ENCODE measurements around the gene TMEM247.

Gene TMEM247

GRCh38 chr2:46488389-46488788 is 9.0 kb downstream of the TMEM247 start:
- no peak for DNase-seq (ENCODE audit: low read depth in 2 of 2)

GRCh38 chr2:46489423-46490174 is 10.2 kb downstream of the TMEM247 start:
- DNase-seq (ENCODE audit: low read depth in 2 of 2), result no peak

- no peak for DNase-seq (ENCODE audit: low read depth in 2 of 2)
These were observed 11.3 kb downstream of the TMEM247 start for GRCh38 chr2:46490521-46491141.

GRCh38 chr2:46492301-46492700 is 12.9 kb downstream of the TMEM247 start:
- no peak for DNase-seq (ENCODE audit: low read depth in 2 of 2)

- no peak for DNase-seq (ENCODE audit: low read depth in 2 of 2)
These were observed 14.0 kb downstream of the TMEM247 start for GRCh38 chr2:46493241-46493970.

GRCh38 chr2:46493971-46494250 is 14.5 kb downstream of the TMEM247 start:
- no peak for DNase-seq (ENCODE audit: low read depth in 2 of 2)

- DNase-seq (ENCODE audit: low read depth in 2 of 2), result no peak
These were observed 15.2 kb downstream of the TMEM247 start for GRCh38 chr2:46494596-46494995.

GRCh38 chr2:46495231-46496030 is 16.1 kb downstream of the TMEM247 start:
- DNase-seq (ENCODE audit: low read depth in 2 of 2), result no peak

- no peak for DNase-seq (ENCODE audit: low read depth in 2 of 2)
These were observed 18.4 kb downstream of the TMEM247 start for GRCh38 chr2:46497766-46498165.

GRCh38 chr2:46498681-46499080 is 19.3 kb downstream of the TMEM247 start:
- DNase-seq (ENCODE audit: low read depth in 2 of 2), result no peak

- no peak for DNase-seq (ENCODE audit: low read depth in 2 of 2)
These were observed 20.0 kb downstream of the TMEM247 start for GRCh38 chr2:46499392-46499785.

- DNase-seq (ENCODE audit: low read depth in 2 of 2), result no peak
These were observed 21.4 kb downstream of the TMEM247 start for GRCh38 chr2:46500801-46501200.

GRCh38 chr2:46502291-46502885 is 23.0 kb downstream of the TMEM247 start:
- DNase-seq (ENCODE audit: low read depth in 2 of 2), result no peak

GRCh38 chr2:46503686-46504085 is 24.3 kb downstream of the TMEM247 start:
- DNase-seq (ENCODE audit: low read depth in 2 of 2), result no peak

GRCh38 chr2:46504221-46504620 is 24.9 kb downstream of the TMEM247 start:
- no peak for DNase-seq (ENCODE audit: low read depth in 2 of 2)

GRCh38 chr2:46504685-46505471 is 25.5 kb downstream of the TMEM247 start:
- DNase-seq (ENCODE audit: low read depth in 2 of 2), result no peak

- DNase-seq (ENCODE audit: low read depth in 2 of 2), result no peak
These were observed 26.1 kb downstream of the TMEM247 start for GRCh38 chr2:46505472-46505783.

- no peak for DNase-seq (ENCODE audit: low read depth in 2 of 2)
These were observed 26.9 kb downstream of the TMEM247 start for GRCh38 chr2:46506131-46506706.

GRCh38 chr2:46508312-46508711 is 28.9 kb downstream of the TMEM247 start:
- DNase-seq (ENCODE audit: low read depth in 2 of 2), result no peak

- DNase-seq (ENCODE audit: low read depth in 2 of 2), result no peak
These were observed 29.4 kb downstream of the TMEM247 start for GRCh38 chr2:46508759-46509158.

- no peak for DNase-seq (ENCODE audit: low read depth in 2 of 2)
These were observed 30.4 kb downstream of the TMEM247 start for GRCh38 chr2:46509804-46510203.
